Sciatic nerve (tissue), 2 donors: ENCODE measurements around the gene ABCA6. TPM values are rescaled to one million over a fixed set of nuclear protein-coding genes. Genes with fewer than 3 reads are reported as not detected.
"Not testable (repeated sequence)": the region's sequence is repeated elsewhere in the genome, so short reads cannot be mapped to it uniquely, and the experiment has no call there.

Experiments
- ATAC-seq: fragments of 200-7000 bp; cut with Tn5 transposase; one replicate; pipeline ENCODE4 v1.9.1; 2020; ENCODE audit warnings: mild to moderate bottlenecking, moderate library complexity
- DNase-seq: peaks from one replicate; pipeline ENCODE4 v3.0.0-alpha.2; 2020; ENCODE audit warnings: low spot score
- intact Hi-C: fragments of 100-400 bp; cut with DNase I; formaldehyde crosslinking; loops from one replicate; pipeline ENCODE4 v1.14.2; 2022
- total RNA-seq: library from RNA; stranded (reverse); fragmentation: NEBNext Ultra II Directional; extraction: Animal tissue kit (Norgen Biotek cat#: 25700); gene quantifications from one replicate; pipeline ENCODE4 v1.2.1, GENCODE V29; 2021
- donor health status: DM: no; HTN: no; CAD: no.
- donor health status: DM: no; HTN: no; CAD: no.

The ABCA6 gene
- total RNA-seq, 1 donor from 2014 or later = 225 TPM

DNA sequence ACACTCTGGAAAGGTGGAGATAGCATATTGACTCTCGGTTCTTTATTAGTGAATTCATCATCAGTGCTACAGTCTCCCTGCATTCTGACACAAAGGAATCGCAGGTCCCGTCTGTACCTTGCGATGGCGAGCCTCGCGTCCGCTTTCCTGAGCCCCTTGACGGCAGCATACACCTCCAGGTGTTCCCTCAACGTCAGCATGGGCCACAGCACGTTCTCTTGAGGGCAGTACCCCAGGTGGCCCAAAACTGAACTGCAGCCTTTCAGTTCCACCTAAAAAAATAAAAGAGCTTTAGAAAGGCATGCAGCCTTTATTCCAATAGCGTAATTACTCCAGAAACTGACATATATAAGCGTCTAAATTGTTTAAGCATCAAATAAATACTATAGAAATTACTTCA is 56.8 kb downstream of the ABCA6 start:
- intact Hi-C loops = no loop called here
- ATAC-seq (no peak), DNase-seq (no peak)

DNA sequence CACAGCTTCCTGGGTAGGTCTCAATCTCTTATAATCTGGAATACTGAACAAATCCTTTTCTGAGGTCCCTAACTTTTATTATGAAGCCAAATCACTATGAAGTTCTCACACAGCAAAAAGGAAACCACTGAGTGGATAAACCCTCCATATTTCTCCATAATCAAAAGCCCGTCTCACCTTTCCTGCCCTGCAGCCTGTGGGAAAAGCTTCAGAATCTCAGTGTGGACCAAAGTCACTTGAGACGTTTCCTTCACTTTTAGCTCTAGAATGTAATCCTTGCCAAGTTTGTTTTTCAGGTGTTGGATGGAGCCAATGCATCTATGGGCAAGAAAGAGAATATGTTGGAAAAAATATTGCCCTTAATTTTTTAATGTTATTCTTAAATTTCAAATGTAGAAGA is 59.0 kb downstream of the ABCA6 start:
- ATAC-seq = no peak
- intact Hi-C loops = no loop called here
- no peak for DNase-seq

DNA sequence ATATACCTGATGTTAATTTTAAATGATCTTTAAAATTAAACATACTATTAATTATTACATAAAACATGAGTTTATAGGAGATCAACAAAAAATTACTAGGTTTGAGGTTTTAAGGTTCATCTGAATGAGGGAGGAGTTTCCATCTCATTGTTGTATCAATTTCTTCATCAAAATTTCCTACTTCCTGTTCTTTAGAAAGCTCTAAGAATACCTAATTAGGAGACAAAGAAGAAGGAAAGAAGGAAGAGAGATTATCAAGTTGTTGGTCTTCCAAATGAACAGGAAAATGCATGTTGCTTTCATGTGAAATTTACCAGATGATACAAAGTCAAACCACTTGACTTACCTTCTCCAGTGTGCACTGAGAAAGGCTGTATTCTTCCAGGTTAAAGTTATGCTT is 62.8 kb downstream of the ABCA6 start:
- intact Hi-C loops = no loop called here
- no peak for ATAC-seq
- DNase-seq = no peak

DNA sequence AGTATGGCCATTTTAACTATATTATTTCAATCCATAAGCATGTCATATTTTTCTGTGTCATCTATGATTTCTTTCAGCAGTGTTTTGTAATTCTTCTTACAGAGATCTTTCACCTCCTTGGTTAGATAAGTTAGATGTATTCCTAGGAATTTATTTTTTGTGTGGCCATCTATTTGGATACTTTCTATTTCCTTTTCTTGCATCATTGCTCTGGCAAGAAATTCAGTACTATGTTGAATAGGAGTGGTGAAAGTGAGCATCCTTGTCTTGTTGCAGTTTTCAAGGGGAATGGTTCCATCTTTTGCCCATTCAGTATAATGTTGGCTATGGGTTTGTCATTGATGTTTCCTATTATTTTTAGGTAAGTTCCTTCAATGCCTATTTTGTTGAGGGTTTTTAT is 65.9 kb downstream of the ABCA6 start:
- intact Hi-C loops = no loop called here
- no peak for ATAC-seq
- DNase-seq = no peak

DNA sequence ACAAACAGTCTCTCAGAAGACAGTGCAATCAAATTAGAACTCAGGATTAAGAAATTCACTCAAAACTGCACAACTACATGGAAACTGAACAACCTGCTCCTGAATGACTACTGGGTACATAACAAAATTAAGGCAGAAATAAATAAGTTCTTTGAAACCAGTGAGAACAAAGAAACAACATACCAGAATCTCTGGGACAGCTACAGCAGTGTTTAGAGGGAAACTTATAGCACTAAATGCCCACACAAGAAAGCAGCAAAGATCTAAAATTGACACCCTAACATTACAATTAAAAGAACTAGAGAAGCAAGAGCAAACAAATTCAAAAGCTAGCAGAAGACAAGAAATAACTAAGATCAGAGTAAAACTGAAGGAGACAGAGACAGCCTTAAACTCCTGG is 68.3 kb downstream of the ABCA6 start:
- DNase-seq, intact Hi-C loops, ATAC-seq: not testable (repeated sequence)

DNA sequence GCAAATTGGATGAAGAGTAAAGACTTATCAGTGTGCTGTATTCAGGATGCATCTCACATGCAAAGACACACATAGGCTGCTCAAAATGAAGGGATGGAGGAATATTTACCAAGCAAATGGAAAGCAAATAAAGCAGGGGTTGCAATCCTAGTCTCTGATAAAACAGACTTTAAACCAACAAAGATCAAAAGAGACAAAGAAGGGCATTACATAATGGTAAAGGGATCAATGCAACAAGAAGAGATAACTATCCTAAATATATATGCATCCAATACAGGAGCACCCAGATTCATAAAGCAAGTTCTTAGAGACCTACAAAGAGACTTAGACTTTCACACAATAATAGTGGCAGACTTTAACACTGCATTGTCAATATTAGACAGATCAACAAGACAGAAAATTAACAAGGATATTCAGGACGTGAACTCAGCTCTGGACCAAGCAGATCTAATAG is 68.9 kb downstream of the ABCA6 start:
- DNase-seq, ATAC-seq, intact Hi-C loops: not testable (repeated sequence)

DNA sequence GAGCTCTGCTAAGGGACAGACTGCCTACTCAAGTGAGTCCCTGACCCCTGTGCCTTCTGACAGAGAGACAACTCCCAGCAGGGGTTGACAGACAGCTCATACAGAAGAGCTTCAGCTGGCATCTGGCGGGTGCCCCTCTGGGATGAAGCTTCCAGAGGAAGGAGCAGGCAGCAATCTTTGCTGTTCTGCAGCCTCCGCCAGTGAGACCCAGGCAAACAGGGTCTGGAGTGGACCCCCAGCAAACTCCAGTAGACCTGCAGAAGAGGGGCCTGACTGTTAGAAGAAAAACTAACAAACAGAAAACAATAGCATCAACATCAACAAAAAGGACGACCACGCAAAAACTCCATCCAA is 70.5 kb downstream of the ABCA6 start:
- ATAC-seq, DNase-seq, intact Hi-C loops: not testable (repeated sequence)

DNA sequence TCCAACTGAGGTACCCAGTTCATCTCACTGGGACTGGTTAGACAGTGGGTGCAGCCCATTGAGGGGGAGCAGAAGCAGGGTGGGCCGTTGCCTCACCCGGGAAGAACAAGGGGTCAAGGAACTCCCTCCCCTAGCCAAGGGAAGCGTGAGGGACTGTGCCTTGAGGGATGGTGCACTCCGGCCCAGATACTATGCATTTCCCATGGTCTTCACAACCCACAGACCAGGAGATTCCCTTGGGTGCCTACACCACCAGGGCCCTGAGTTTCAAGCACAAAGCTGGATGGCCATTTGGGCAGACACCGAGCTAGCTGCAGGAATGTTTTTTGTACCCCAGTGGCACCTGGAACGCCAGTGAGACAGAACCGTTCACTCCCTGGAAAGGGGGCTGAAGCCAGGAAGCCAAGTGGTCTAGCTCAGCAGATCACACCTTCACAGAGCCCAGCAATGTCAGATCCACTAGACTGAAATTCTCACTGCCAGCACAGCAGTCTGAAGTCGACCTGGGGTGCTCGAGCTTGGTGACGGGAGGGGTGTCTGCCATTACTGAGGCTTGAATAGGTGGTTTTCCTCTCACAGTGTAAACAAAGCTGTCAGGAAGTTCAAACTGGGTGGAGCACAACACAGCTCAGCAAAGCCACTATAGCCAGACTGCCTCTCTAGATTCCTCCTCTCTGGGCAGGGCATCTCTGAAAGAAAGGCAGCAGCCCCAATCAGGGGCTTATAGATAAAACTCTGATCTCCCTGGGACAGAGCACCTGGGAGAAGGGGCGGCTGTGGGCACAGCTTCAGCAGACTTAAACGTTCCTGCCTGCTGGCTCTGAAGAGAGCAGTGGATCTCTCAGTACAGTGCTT is 71.1 kb downstream of the ABCA6 start:
- intact Hi-C loops, DNase-seq, ATAC-seq: not testable (repeated sequence)

DNA sequence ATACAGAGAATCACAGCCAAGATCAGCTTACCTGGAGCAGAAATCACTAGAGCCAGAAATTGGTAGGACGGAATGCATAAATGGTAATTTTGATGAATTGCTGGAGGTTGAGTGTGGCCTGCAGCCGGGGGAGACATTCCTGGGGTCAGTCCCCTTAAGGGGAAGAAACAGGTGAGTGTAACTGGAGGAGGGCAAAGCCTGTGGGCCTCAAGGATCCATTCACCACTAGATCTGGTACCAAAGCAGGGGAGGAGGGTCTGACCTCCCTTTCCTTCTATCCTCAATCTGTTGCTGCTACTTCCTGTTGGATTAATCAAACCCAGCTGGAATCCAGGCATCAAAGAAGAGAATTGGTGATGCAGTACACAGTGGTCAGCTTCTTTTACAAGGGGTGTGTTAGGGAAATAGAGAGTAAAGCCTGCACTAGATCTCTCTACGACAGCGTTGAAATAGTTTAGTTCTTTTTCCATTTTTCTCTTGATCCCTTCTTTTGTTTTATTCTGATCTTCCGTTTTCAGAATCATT is 72.4 kb downstream of the ABCA6 start:
- DNase-seq = no peak
- no peak for ATAC-seq
- intact Hi-C loops = no loop called here

DNA sequence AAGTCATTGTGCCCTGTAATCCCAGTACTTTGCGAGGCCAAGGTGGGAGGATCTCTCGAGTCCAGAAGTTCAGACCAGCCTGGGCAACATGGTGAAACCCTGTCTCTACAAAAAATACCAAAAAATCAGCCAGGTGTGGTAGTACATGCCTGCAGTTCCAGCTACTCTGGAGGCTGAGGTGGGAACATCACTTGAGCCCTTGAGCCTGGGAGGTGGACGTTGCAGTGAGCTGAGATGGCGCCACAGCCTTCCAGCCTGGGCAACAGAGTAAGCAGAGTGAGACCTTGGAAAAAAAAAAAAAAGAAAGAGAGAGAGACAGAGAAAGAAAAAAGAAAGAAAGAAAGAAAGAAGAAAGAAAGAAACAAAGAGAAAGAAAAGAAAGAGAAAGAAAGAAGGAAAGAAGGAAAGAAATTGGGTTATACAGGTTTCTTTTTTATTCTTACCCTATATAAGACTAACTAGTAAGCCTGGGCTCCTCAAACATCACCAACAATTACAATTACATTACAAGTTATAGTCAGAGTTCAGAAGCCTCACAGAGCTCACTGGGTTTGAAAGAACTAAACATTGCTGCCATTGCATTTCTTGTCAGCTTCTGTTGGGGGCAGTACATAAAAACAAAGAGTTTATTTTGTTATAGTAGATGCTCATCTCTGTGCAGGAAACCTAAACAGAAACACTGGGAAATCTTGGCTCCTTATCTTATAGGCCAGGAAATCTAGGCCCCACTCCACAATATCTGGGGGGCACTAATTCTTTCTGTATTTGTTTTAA is 74.2 kb downstream of the ABCA6 start:
- intact Hi-C loops = no loop called here
- DNase-seq (no peak), ATAC-seq (no peak)

DNA sequence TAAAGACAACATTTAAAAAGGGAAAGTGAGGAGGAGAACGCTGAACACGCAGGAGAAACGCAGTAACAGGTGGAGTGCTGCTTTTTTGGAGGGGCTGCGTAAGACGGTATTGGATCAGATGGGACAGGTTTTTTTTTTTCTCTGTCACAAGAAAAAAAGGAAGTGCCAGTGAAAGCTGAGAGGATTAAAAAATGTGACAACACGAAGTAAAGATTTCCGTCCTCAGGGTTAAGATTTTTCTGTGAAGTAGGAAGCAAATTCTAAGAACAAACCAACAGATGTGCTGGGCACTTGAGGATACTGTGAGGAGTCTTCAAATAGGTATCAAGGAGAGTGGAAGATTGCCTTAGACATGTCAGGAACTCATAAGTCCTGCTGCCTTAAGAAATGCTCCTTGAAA is 75.2 kb downstream of the ABCA6 start:
- DNase-seq (no peak), ATAC-seq (no peak)
- intact Hi-C loops = no loop called here

DNA sequence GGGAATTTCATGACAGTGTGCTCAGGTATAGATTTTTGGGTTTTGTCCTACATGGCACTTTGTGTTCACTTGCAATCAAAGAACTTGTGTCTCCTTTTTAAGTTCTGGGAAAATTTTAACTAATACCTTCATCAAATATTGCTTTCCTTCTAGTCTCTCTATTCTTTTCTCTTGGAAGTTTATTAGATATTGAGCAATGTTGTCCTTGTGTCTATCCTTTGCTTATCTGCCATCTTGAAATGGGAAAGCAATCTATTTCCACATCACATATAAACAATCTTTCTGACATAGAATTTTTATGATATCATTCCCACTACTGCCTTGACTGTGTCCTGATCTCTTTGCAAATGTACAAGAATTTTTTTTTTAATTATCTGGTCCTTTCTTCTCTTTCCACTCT is 76.6 kb downstream of the ABCA6 start:
- DNase-seq = no peak
- intact Hi-C loops = no loop called here
- ATAC-seq = no peak

DNA sequence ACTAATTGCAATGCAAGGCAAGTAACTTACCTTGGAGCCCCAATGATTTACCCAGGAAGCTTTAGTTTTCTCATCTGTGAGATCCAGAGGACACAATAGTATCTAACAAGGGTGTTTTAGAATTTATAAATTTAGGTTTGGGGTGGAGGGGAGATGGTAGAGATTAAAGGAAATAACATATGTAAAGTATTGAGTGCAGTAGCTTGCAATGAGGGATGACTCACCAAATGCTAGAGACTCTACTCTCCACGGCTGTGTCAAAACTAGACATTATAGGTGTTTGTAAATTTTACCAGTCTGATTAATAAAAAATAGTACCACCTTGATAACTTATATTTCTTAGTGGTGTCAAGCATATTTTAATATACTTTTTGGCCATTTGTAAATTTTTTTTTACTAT is 77.2 kb downstream of the ABCA6 start:
- intact Hi-C loops = no loop called here
- DNase-seq = no peak
- ATAC-seq = no peak

DNA sequence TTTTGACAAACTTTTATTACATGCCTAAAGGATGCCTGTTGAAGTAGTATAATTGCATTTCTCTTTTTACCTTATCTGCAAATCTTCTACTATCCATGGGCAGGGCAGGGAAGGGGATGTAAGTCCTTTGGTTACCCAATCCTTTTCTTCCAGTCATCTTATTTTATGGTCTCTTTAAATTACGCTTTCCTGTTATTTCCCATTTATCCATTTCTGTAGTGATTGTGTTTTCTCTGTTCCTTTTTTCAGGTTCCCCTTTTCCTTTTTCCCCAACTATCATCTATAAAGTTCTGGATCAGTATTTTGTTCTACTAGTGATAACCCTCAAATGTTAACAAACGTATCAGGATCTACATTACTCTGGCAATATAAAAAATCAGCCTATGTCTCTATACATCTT is 77.7 kb downstream of the ABCA6 start:
- ATAC-seq = no peak
- intact Hi-C loops = no loop called here
- DNase-seq = no peak

DNA sequence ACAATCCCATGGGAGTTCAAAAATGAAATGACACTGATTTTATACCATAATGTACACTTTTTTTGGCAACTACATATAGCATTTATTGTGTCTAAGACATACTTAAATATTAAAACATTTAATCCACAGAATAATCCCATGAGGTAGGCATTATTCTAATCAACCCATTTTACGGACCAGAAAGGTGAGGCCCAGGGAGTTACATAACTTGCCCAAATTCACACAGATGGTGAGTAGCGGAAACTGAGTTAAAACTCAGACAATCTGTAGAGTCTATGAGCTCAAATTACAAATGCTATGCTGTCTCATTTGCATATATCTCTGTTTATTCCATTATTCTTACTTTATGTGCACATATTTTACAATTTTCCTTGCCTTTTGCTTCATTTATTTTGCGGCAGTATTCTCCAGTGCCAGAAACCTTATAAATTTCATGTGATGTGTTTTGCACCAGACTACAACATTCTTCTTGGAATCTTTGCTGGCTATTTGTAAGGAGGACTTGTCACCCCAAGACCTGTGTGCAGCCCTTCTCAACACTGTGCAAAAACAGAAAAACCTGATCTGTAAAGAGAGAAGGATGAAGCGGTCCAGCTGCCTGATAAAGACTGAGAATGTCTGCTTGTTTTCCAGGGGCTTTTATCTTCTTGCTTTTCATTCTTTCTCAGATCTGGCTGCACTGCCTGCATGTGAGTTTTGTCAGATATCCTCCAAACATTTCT is 78.7 kb downstream of the ABCA6 start:
- DNase-seq (no peak), ATAC-seq (peak; percentile 9)
- intact Hi-C loops = no loop called here

DNA sequence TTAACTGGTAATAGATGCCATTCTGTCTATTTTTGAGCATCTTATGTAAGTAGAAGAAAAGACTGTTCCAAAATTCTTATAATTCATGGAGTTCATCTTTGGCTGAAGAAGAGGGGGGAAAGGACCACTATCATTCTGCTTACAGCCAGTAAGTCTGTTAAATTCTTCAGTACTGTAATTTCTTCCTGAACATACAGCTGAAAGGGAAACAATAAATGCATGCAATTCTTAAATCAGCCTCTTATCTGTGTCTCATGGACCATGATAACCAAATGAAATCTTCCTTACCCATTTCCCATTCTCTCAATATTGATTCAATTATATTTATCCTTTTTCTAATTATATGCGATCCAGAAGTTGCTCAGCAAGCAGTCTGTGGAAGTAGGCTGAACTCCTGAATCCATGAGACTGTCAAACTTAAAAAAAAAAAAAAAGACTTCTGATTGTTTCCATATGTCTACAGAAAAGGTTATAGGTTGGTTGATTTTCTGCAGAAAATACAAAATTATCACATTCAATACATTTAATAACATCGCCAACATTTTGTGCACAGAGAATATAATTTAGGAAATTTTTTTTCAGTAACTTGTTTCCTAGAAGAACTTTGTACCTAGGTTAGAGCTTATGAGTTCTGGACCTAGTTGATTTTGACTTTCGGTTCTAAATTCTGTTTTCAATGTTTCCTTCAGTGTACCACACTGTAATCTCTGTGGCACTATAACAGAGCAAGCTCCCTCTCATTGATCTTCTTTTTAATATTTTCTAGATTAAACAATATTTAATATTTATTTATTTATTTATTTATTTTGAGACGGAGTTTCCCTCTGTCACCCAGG is 79.8 kb downstream of the ABCA6 start:
- intact Hi-C loops = no loop called here
- DNase-seq = no peak
- no peak for ATAC-seq

DNA sequence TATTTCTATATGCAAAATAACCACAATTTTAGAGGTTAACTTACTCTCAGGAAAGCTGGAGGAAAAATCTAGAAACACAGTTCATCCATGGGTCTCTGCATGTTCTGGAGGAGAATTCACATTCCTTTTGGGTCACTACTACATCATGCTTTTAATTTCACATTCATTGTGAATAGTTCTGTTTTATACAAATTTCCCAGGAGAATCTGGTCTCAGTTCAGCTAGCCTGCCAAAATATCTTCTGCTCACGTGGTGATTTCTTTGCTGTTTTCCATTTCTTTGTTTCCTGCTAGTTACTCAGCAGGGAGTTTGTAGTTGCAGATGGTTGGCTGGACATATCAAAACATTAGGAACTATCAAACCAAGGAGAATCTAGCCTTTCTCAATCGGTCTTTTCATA is 80.9 kb downstream of the ABCA6 start, which contains the start of gene ABCA9:
ABCA9 (minus strand) TSS at position 106 of the 400 bp plus-strand sequence. CDS start 9,801 bp downstream, outside the sequence.
- DNase-seq (no peak), ATAC-seq (peak; percentile 94)
- intact Hi-C loops = no loop called here

DNA sequence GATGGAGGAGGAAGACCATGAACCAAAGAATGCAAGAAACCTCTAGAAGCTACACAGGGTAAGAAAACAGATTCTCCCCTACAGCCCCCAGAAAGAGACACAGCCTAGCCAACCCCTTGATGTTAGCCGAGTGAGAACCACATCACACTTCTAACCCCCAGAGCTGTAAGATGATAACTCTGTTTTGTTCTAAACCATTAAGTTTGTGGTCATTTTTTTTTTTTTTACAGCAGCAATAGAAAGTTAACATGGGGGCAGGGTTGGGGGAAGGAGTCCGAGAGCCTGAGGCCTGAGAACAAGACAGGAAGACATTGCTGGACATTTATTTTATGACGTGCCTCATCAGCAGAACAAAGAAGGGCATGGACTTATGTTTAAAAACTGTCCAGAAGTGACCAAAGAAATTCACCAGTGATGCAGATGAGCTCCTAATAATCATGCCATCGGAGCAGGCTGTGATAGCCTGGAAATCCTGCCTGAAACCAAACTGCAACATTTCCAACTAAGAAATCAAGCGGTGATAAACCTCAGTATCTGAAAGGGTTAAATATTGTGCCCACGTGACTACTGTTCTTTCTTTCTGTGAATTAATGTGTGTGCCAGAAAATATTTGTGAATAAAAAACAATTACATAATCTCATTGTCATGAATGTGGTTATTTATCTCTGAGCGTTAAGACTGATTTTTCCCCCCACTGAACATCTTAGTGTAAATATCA is 82.1 kb downstream of the ABCA6 start:
- intact Hi-C loops = no loop called here
- DNase-seq = no peak
- peak; percentile 9 for ATAC-seq
